Measurements from ENCODE around the gene PKNOX2.

DNA sequence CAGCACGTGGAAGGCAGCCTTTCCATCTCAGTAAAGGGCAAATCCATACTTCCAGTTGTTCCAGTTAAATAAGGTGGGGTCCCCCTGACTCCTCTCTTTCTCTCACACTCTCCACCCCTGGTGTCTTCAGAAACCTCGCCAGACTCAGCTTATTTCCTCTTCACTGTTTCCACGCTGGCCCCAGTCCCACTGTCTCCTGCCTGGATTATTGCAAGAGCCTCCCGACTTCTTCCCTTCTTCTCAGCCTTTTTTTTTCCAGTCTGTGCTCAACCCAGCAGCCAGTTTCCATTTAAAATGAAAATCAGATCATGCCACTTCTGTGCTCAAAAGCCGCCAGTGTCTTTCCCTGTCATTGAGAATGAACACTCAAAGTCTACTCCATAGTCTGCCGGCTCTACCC lies 131.4 kb downstream of the PKNOX2 start:
- TF ChIP-seq CTCF (IDR thresholded peaks at IDR 0.05; ENCODE audit: low read depth, low read length) (no peak), EZH2phosphoT487 (IDR thresholded peaks at IDR 0.05; ENCODE audit: low read depth) (no peak)
